SIG-M5 (cell line): ENCODE results near the gene CARM1.

Experiments
- DNase-seq: peaks from one replicate; lab custom pipeline; 2025; lab: John Stamatoyannopoulos, UW

Gene CARM1

DNA sequence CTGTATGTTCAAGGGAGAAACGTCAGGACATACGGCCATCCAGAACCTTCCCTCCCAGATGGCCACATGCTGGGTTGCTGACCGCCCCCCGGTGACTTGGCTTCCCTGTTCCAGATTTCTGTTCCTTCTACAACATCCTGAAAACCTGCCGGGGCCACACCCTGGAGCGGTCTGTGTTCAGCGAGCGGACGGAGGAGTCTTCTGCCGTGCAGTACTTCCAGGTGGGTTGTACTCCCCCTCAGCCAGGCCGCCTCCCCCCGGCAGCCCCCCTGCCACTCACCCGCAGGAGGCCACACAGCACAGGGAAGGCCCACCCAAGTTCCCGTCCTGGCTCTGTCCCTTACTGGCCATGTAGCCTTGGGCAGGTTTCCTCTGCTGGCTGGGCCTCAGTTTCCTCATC is 36.6 kb downstream of the CARM1 start:
- DNase-seq: no peak

DNA sequence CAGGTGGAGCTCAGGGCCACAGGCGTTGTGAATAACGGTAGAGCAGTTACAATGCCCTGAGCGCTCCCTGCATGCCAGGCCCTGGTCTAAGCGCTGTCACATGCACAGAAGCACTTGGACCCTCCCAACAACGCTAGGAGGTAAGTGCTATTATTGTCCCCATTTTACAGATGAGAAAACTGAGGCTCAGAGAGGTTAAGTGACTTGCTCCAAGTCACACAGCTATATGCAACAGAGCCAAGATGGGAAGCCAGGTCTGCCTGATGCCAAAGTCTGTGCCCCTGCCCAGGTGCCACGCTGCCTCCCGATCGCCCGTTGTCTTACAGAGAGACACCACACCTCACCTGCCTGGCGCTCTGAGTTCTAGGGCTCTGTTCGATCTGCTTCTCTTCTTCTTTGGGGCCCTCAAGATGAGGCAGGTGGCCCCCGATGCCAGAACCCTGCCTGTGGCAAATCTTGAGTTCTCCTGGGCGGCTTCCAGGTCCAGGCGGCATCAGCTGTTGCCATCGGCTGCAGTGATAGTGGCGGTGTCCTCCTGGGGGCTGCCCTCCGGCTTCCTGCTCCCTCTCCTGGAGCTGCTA is 37.1 kb downstream of the CARM1 start:
- no peak for DNase-seq

DNA sequence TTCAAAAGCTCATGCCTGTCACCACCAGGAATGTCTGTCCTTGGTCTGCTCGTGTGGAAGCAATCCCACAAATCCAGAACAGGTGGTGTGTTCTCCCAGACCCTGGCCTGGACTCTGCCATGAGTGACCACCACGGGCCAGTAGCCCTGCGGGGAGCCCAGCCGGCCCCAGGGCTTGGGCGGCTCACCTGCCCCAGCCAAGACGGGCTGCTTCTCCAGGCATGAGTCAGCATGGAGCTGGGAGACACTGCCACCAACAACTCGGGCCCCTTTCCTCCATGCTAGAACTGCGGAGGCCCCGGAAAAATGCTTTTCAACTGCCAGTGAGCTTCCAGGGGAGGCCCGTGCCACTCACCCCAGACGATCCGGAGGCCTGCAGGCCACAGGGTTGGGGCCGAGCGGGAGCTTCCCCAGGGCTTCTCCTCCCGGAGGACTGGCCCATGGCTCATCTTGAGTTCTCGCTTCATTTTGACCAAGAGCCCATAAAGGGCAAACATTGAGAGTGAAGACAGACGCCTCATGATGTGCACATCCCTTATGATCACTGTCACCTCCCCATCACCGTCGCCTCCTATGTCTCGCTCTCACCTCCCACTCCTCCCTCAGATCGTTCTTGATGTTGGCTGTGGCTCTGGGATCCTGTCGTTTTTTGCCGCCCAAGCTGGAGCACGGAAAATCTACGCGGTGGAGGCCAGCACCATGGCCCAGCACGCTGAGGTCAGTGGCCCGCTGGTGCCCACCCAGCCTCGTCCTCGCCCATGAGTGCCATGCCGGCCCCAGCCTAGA is 40.4 kb downstream of the CARM1 start:
- DNase-seq: no peak

DNA sequence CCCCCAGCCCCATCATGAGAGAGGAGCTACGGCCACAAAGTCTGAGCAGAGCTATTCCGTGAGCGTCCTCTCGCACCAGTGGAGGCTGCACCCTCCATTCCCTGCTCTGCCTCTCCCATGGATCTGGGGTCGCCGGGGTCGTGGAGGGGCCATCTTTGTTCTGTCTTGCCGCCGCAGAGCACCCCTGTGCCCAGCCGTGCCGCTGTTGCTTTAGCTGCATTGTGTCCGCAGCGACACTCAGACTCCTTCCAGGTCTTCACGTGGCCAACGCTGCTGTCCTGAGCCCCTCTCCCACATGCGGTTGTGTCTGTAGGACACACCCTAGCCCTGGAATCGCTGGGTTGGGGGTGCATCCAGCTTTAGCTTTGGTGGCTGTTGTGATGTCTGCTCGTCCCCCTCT is 41.3 kb downstream of the CARM1 start:
- DNase-seq: no peak

DNA sequence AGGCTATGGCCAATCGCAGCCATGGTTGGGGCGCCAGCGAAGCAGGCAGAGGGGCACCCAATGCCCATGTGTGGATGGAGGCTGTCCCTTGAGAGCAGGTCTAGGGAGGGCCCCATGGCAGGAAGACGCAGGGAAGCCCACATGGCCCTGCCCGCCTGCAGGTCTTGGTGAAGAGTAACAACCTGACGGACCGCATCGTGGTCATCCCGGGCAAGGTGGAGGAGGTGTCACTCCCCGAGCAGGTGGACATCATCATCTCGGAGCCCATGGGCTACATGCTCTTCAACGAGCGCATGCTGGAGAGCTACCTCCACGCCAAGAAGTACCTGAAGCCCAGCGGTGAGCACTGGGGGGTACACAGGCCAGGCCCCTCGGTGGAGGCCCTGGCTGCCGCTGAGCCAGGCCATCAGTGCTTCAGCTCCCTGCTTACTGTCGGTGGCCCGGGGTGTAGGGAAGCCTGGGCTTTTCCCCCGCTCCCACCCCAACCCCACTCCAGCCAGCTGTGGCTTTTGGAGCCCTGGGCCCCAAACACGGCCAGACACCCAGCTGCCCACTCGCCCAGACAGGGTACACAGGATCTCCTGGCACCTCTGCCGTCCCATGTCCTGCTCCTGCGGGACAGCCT is 42.5 kb downstream of the CARM1 start:
- DNase-seq: no peak

DNA sequence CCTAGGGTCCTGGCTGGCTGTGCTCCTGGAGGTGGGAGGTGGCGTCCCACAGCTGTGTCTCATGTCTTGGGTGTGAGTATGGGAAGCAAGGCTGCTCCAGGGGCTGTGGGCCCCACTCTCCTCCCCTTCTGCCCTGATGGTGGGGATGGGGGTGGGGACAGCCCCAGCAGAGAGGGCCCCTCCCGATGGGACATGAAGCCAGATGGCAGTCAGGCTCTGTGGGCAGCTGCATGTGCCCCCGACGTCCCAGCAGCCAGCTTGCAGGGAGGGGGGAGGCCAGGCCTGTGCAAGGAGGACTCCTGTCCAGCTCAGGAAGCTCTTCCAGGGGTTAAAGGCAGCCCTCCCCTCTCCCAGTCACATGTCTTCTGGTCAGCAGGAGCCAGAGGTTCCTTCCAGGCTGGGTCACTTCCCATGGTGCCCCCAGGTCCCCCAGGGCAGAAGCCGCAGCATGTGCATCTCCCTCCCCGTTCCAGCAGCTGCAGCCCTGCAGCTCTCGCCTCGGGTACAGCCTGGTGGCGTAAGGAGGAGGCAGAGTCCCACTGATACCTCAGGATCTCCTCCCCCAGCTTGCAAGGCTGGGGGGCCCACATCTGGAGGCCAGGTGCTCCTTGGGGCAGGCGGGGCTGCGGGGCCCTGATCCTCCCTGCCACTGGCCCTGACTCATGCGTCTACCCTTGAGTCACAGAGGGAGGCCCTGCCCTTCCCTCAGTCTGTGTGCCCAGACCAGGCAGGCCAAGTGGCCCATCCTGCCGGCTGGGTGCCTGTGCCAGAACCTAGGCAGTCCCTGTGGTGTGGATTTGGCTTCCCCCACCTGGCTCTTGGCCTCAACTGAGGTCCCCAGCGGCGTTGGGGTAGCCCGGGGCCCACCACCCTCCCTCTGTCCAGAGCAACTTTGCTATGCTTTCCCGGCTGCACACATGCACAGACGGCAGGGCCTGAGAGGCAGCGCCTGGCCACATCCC is 44.1 kb downstream of the CARM1 start:
- no peak for DNase-seq

DNA sequence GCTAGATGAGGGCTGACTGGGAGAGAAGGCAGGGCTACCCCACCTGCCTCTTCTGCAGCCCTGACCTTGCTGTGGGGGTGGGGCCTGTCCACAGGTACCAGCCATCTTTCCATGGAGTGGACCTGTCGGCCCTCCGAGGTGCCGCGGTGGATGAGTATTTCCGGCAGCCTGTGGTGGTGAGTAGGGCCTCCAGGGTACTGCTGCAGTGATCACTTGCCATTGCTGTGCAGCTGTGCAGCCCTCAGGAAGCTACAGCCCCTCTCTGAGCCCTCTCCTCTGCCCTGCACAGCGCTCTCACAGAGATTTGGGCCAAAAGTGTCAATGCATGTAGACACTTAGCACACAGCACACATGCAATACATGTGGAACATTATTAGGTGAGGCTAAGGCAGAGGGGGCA is 45.2 kb downstream of the CARM1 start:
- no peak for DNase-seq

DNA sequence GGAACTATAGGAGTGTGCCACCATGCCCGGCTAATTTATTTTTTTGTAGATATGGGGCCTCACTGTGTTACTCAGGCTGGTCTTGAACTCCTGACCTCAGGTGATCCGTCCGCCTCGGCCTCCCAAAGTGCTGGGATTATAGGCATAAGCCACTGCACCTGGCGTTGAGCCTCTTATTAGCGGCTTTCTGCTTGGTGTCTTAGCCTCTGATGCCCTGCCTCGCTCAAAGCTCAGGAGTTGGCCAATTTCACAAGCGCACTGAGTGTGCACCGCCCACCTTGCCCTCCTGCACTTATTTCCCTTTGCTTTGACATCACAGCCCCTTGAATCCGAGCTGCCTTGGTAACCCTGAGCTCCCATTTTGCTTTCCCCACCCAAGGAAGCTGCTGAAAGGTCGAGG is 47.0 kb downstream of the CARM1 start:
- DNase-seq: no peak

DNA sequence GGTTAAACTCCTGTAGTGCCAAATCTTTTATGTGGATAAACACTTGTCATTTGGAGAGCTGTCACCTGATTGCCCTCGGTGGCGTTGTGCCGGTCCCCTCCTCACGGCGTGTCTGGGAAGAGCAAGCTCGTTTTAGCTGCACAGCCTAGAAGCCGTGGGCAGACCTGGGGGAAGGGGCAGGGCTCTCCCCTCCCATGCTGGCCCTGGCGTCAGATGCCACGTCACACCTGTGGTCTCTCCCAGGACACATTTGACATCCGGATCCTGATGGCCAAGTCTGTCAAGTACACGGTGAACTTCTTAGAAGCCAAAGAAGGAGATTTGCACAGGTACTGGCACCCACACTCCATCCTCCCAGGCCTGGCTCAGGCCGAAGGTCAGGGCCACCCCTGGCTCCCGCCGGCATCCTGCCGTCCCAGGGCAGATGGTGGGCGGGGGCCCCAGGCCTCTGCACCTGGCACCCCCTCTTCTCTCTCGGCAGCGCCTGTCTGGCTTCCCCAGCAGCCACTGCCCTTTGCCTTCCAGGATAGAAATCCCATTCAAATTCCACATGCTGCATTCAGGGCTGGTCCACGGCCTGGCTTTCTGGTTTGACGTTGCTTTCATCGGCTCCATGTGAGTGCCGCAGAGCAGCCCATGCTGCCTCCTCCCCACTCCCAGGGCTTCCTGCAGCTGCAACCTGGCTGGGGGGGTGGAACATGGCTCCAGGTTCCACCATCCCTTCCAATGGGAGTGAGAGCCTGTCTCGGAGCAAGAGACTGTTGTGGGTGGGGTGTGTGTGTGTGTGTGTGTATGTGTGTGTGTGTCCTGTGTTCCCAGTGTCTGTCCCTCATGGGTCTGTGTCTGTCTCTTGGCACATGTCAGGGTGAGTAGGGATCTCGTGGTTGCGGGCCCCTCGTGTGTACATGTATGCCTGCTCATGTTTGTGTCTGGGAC is 48.3 kb downstream of the CARM1 start:
- DNase-seq: no peak

DNA sequence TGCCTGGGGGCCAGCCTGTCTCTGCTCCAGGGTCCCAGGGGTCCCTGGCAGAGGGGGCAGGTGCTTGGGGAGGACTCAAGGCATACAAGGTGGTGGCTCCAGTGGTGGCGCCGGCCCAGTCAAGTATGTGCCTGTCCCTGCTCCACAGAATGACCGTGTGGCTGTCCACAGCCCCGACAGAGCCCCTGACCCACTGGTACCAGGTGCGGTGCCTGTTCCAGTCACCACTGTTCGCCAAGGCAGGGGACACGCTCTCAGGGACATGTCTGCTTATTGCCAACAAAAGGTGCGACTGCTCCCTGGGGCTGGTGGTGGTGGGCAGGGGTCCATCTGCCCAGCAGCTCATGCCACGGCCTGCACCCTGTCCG is 48.9 kb downstream of the CARM1 start:
- no peak for DNase-seq

DNA sequence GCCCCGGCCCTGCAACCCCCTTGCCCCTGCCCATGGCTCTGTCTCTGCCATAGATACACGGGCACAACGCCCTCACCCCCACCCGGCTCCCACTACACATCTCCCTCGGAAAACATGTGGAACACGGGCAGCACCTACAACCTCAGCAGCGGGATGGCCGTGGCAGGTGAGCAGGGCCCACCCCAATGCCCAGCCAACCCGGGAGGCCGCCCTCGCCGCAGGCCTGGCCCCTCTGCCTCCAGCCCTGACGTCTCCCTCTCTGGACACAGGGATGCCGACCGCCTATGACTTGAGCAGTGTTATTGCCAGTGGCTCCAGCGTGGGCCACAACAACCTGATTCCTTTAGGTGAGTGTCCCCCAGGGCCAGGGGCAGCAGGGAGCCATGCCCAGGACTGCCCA is 49.4 kb downstream of the CARM1 start:
- no peak for DNase-seq

DNA sequence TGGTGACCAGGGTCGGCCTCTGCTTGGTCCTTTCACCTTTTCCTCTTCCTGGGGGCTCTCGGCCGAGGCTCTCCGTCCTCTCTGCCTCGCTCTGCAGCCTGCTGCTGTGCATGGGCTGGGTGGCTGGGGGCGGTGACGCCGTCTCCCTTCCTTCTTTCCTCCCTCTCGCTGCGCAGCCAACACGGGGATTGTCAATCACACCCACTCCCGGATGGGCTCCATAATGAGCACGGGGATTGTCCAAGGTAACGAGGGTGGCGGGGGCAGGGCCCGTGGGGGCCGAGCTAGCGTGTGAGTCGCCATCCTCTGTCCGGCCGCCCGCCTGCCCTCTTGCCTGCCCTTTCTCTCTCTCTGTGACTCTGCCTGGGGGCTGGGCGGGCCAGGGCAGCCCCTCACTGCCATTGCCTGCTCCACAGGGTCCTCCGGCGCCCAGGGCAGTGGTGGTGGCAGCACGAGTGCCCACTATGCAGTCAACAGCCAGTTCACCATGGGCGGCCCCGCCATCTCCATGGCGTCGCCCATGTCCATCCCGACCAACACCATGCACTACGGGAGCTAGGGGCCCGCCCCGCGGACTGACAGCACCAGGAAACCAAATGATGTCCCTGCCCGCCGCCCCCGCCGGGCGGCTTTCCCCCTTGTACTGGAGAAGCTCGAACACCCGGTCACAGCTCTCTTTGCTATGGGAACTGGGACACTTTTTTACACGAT is 50.0 kb downstream of the CARM1 start:
- no peak for DNase-seq

DNA sequence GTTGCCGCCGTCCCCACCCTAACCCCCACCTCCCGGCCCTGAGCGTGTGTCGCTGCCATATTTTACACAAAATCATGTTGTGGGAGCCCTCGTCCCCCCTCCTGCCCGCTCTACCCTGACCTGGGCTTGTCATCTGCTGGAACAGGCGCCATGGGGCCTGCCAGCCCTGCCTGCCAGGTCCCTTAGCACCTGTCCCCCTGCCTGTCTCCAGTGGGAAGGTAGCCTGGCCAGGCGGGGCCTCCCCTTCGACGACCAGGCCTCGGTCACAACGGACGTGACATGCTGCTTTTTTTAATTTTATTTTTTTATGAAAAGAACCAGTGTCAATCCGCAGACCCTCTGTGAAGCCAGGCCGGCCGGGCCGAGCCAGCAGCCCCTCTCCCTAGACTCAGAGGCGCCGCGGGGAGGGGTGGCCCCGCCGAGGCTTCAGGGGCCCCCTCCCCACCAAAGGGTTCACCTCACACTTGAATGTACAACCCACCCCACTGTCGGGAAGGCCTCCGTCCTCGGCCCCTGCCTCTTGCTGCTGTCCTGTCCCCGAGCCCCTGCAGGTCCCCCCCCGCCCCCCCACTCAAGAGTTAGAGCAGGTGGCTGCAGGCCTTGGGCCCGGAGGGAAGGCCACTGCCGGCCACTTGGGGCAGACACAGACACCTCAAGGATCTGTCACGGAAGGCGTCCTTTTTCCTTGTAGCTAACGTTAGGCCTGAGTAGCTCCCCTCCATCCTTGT is 50.7 kb downstream of the CARM1 start:
- DNase-seq: no peak

DNA sequence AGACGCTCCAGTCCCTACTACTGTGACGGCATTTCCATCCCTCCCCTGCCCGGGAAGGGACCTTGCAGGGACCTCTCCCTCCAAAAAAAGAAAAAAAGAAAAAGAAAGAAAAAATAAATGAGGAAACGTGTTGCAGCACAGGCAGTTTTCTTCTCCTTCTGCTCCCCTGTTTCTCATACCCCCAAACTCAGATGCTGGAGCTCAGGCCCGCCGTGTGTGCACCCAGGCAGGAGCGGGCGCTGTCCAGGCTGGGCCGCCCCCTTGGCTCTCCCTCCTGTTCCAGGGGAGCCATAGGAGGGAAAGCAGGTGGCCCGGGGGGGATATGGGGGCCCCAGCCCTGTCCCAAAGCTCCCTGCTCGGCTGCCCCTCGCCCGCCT is 51.3 kb downstream of the CARM1 start:
- DNase-seq: no peak

DNA sequence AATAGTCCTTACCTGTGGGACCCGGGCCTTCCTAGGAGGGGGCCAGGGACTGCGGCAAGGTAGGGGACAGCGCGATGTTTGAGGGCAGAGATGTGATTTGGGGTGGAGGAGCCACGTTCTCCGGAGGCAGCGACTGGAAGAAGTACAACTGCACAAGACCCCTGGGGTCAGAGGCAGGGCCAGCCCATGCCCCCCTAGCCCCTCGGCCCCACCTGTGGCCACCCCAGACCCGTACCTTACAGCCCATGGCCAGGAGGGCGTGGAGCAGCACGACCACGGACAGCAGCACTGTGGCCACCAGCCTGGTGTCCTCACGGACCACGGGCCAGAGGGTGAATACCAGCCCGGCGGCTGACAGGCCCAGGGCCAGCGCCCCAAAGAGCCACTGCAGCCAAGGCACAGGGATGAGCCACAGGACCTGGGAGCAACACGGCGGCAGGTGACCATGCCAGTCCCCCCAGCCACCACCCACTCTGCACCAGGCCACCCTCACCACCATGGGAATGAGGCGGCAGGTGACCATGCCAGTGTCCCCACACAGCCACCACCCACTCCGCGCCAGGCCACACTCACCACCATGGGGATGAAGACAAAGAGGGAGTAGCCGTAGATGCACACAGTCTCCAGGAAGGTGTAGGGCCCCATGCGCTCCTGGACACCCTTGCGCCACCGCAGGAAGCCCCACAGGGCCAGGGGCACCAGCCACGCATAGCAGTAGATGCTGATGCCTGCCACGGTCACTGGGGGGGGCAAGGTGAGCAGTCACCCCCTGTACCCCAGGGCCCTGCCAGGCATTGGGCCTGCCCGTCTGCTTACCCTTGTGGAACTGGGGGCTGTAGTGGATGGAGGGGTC is 52.1 kb downstream of the CARM1 start:
- DNase-seq: no peak

DNA sequence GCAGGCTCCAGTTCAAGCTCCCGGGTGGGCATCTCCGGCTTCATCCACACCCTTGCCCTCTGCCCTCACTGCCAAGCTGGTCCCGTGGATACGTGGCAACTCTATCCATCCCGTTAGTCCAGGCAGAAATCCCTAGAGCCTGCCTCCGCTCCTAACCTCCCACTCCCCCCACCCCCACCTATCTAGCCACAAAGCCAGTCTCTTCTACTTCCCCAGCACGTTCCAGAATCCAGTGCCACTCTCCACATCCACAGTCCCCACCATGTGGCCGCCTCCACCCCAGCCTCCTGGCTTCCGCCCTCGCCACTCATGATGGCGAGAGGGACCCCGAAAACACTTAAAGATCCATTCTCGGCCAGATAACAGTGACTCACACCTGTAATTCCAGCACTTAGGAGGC is 53.2 kb downstream of the CARM1 start:
- no peak for DNase-seq

DNA sequence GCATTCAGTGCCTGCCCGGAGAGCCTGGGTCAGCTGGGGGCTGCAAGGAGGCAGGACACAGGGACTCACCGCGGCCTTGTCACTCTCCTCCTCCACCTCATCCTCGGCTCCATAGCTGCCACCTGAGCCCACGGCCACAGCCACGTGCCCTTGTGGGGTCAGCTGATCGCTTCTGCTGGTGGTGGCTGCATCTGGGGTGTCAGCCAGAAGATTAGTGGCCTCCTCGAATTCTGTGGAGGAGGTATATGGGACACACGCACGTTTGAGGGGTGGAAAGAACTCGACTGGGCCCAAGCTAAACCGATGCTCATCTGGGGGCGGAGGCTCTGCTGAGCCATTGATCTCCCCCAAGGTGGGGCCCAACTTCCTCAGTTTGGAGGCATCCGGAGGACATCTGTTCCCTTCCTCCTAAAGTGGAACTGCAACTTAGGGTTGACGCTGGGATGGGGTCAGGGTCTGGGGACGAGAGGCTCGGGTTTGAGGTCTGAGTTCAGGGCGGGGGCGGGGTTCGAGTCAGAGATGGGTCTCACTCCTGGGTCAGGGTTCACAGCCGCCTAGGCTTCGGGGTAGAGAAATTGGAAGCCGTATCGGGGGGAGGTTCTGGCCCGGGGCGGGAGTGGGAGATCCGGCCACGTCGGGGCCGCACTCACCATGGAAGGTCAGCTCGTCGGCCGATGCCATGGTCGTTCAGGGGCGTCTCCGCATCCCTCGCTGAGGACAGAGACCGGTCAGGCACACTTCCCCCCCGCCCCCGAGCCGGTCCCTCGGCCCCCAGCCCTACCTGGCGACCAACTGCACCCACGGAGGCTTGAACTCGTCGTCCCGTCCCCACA is 56.6 kb downstream of the CARM1 start:
- DNase-seq: no peak
